ENCODE data around the gene LBHD2.

The LBHD2 gene

GRCh38 chr14:103132381-103133209 lies 48.6 kb downstream of the LBHD2 start:
- no peak for DNase-seq (ENCODE audit: low read depth in 2 of 2)

- DNase-seq (ENCODE audit: low read depth in 2 of 2) = no peak
These were observed 49.5 kb downstream of the LBHD2 start for GRCh38 chr14:103133210-103134140.

- DNase-seq (ENCODE audit: low read depth in 2 of 2) = no peak
These were observed 50.4 kb downstream of the LBHD2 start for GRCh38 chr14:103134405-103134804.

GRCh38 chr14:103134919-103135318 lies 50.9 kb downstream of the LBHD2 start:
- no peak for DNase-seq (ENCODE audit: low read depth in 2 of 2)

- no peak for DNase-seq (ENCODE audit: low read depth in 2 of 2)
These were observed 51.6 kb downstream of the LBHD2 start for GRCh38 chr14:103135333-103136260.

- DNase-seq (ENCODE audit: low read depth in 2 of 2) = no peak
These were observed 52.6 kb downstream of the LBHD2 start for GRCh38 chr14:103136388-103137271.

- no peak for DNase-seq (ENCODE audit: low read depth in 2 of 2)
These were observed 53.8 kb downstream of the LBHD2 start for GRCh38 chr14:103137689-103138300.

GRCh38 chr14:103138301-103139131 lies 54.5 kb downstream of the LBHD2 start:
- no peak for DNase-seq (ENCODE audit: low read depth in 2 of 2)

GRCh38 chr14:103139132-103140025 lies 55.4 kb downstream of the LBHD2 start:
- no peak for DNase-seq (ENCODE audit: low read depth in 2 of 2)
